HG03139 (cell line): Measurements from ENCODE around the gene GGNBP2.
"Not testable (repeated sequence)": the region's sequence is repeated elsewhere in the genome, so short reads cannot be mapped to it uniquely, and the experiment has no call there.

Experiments
- ATAC-seq: cut with Tn5 transposase; IDR thresholded peaks from one replicate; pipeline ENCODE4 v1.9.1; 2021; ENCODE audit not compliant: unreplicated experiment

The GGNBP2 gene

GRCh38 chr17:36600465-36600864 lies 55.7 kb downstream of the GGNBP2 start:
- no peak for ATAC-seq

GRCh38 chr17:36600936-36601302 lies 56.2 kb downstream of the GGNBP2 start:
- ATAC-seq: no peak

- ATAC-seq: peak; percentile 72
Observed at GRCh38 chr17:36601303-36602029, 56.7 kb downstream of the GGNBP2 start, which contains the start of gene MRM1. Gene MRM1, plus strand, starts transcription at chr17:36601583. Its CDS starts 228 bp downstream, at chr17:36601811.

GRCh38 chr17:36602030-36602748 lies 57.5 kb downstream of the GGNBP2 start:
- peak; percentile 2 for ATAC-seq

GRCh38 chr17:36602924-36603384 lies 58.2 kb downstream of the GGNBP2 start:
- no peak for ATAC-seq

- ATAC-seq: not testable (repeated sequence)
Observed at GRCh38 chr17:36605028-36605427, 60.3 kb downstream of the GGNBP2 start.

GRCh38 chr17:36608280-36608679 lies 63.6 kb downstream of the GGNBP2 start:
- no peak for ATAC-seq

- no peak for ATAC-seq
Observed at GRCh38 chr17:36608794-36609497, 64.2 kb downstream of the GGNBP2 start.

- ATAC-seq: no peak
Observed at GRCh38 chr17:36609498-36609862, 64.8 kb downstream of the GGNBP2 start.

- ATAC-seq: no peak
Observed at GRCh38 chr17:36610474-36610873, 65.8 kb downstream of the GGNBP2 start.

GRCh38 chr17:36611345-36612072 lies 66.8 kb downstream of the GGNBP2 start:
- ATAC-seq: no peak

GRCh38 chr17:36612323-36612722 lies 67.6 kb downstream of the GGNBP2 start:
- ATAC-seq: no peak

- ATAC-seq: no peak
Observed at GRCh38 chr17:36613155-36613554, 68.4 kb downstream of the GGNBP2 start.

- ATAC-seq: no peak
Observed at GRCh38 chr17:36614081-36614480, 69.4 kb downstream of the GGNBP2 start.

- ATAC-seq: no peak
Observed at GRCh38 chr17:36614933-36615332, 70.2 kb downstream of the GGNBP2 start.

- no peak for ATAC-seq
Observed at GRCh38 chr17:36616061-36617029, 71.6 kb downstream of the GGNBP2 start.

GRCh38 chr17:36617773-36618172 lies 73.1 kb downstream of the GGNBP2 start:
- no peak for ATAC-seq

- no peak for ATAC-seq
Observed at GRCh38 chr17:36623281-36623680, 78.6 kb downstream of the GGNBP2 start.

- no peak for ATAC-seq
Observed at GRCh38 chr17:36625188-36625587, 80.5 kb downstream of the GGNBP2 start.

GRCh38 chr17:36627101-36627500 lies 82.4 kb downstream of the GGNBP2 start:
- ATAC-seq: no peak
